HG03342 (cell line): ENCODE data around the gene LMO2.
A peak's percentile ranks its signal among the peaks of the same experiment; 100 is the strongest.
"Not testable (repeated sequence)": the region's sequence is repeated elsewhere in the genome, so short reads cannot be mapped to it uniquely, and the experiment has no call there.

Source experiments
- ATAC-seq: cut with Tn5 transposase; IDR thresholded peaks from one replicate; pipeline ENCODE4 v1.9.1; 2021; ENCODE audit warnings: mild to moderate bottlenecking, moderate library complexity; ENCODE audit not compliant: unreplicated experiment

The LMO2 gene

GRCh38 chr11:33863418-33864172, 28.3 kb downstream of the LMO2 start:
- ATAC-seq, result no peak

GRCh38 chr11:33861941-33862589, 29.8 kb downstream of the LMO2 start:
- no peak for ATAC-seq

- no peak for ATAC-seq
Observed at GRCh38 chr11:33861386-33861785, 30.5 kb downstream of the LMO2 start.

GRCh38 chr11:33860926-33861325, 30.9 kb downstream of the LMO2 start:
- ATAC-seq, result no peak

- ATAC-seq, result no peak
Observed at GRCh38 chr11:33859306-33859705, 32.6 kb downstream of the LMO2 start.

- peak; percentile 74 for ATAC-seq
Observed at GRCh38 chr11:33857933-33858371, 33.9 kb downstream of the LMO2 start.

GRCh38 chr11:33855500-33855899, 36.4 kb downstream of the LMO2 start:
- no peak for ATAC-seq

GRCh38 chr11:33848717-33849390, 43.0 kb downstream of the LMO2 start:
- ATAC-seq, result no peak

- ATAC-seq, result no peak
Observed at GRCh38 chr11:33847251-33847650, 44.6 kb downstream of the LMO2 start.

GRCh38 chr11:33844236-33844635, 47.6 kb downstream of the LMO2 start:
- ATAC-seq, result no peak

- ATAC-seq, result no peak
Observed at GRCh38 chr11:33843018-33843417, 48.9 kb downstream of the LMO2 start.

- ATAC-seq, result no peak
Observed at GRCh38 chr11:33842236-33842915, 49.5 kb downstream of the LMO2 start.

GRCh38 chr11:33838234-33838633, 53.6 kb downstream of the LMO2 start:
- ATAC-seq, result not testable (repeated sequence)

- not testable (repeated sequence) for ATAC-seq
Observed at GRCh38 chr11:33837334-33837733, 54.5 kb downstream of the LMO2 start.

- ATAC-seq, result no peak
Observed at GRCh38 chr11:33835143-33835878, 56.6 kb downstream of the LMO2 start.

GRCh38 chr11:33832676-33833075, 59.2 kb downstream of the LMO2 start:
- no peak for ATAC-seq

- ATAC-seq, result no peak
Observed at GRCh38 chr11:33830903-33831648, 60.8 kb downstream of the LMO2 start.

- peak; percentile 79 for ATAC-seq
Observed at GRCh38 chr11:33829430-33830141, 62.3 kb downstream of the LMO2 start.
